H9 (cell line): ENCODE results near the gene MEF2C. TPM values are rescaled to one million over a fixed set of nuclear protein-coding genes. Genes with fewer than 3 reads are reported as not detected.

ENCODE experiments used
- DNase-seq: peaks from one replicate; pipeline ENCODE4 v3.0.0-alpha.2; 2017
- H2AFZ ChIP-seq: one replicate; pipeline ENCODE4 v1.6.1; 2013; ENCODE audit warnings: mild to moderate bottlenecking, low read length, control low read depth, moderate library complexity
- H2AK5ac ChIP-seq: 2 replicates; pipeline ENCODE4 v1.6.1; 2013; ENCODE audit warnings: low read length, control low read depth, mixed read lengths; ENCODE audit not compliant: insufficient read length
- H2BK120ac ChIP-seq: one replicate; pipeline ENCODE4 v1.6.1; 2013; ENCODE audit warnings: low read depth, mild to moderate bottlenecking, low read length, control low read depth, inconsistent platforms; ENCODE audit not compliant: poor library complexity, severe bottlenecking
- H2BK12ac ChIP-seq: 2 replicates; pipeline ENCODE4 v1.6.1; 2013; ENCODE audit warnings: low read length, control low read depth, mixed read lengths, low read depth; ENCODE audit not compliant: insufficient read length
- H2BK15ac ChIP-seq: 2 replicates; pipeline ENCODE4 v1.6.1; 2013; ENCODE audit warnings: low read depth, low read length, control low read depth
- H2BK20ac ChIP-seq: one replicate; pipeline ENCODE4 v1.6.1; 2013; ENCODE audit warnings: low read depth, mild to moderate bottlenecking, low read length, control low read depth, inconsistent platforms; ENCODE audit not compliant: poor library complexity, severe bottlenecking
- H2BK5ac ChIP-seq: 2 replicates; pipeline ENCODE4 v1.6.1; 2013; ENCODE audit warnings: low read length, control low read depth, mixed read lengths; ENCODE audit not compliant: insufficient read length
- H3K14ac ChIP-seq: 2 replicates; pipeline ENCODE4 v1.6.1; 2013; ENCODE audit warnings: low read length, control low read depth; ENCODE audit not compliant: insufficient read depth
- H3K18ac ChIP-seq: 2 replicates; pipeline ENCODE4 v1.6.1; 2013; ENCODE audit warnings: low read depth, mild to moderate bottlenecking, mixed read lengths, low read length, control low read depth; ENCODE audit not compliant: insufficient read length
- H3K23ac ChIP-seq: 2 replicates; pipeline ENCODE4 v1.6.1; 2013; ENCODE audit warnings: low read length, control low read depth, mixed read lengths, low read depth; ENCODE audit not compliant: insufficient read length
- H3K23me2 ChIP-seq: 2 replicates; pipeline ENCODE4 v1.6.1; 2013; ENCODE audit warnings: low read depth, mild to moderate bottlenecking, mixed read lengths, low read length, control low read depth; ENCODE audit not compliant: insufficient read length, poor library complexity, severe bottlenecking
- H3K27ac ChIP-seq: 2 replicates; pipeline ENCODE4 v1.5.1; 2013; ENCODE audit warnings: low read length, control low read depth, mixed read lengths, low read depth; ENCODE audit not compliant: insufficient read length
- H3K27me3 ChIP-seq: 2 replicates; pipeline ENCODE4 v1.6.1; 2013; ENCODE audit warnings: low read length, control low read depth, inconsistent platforms; ENCODE audit not compliant: insufficient read depth
- H3K4ac ChIP-seq: 2 replicates; pipeline ENCODE4 v1.6.1; 2013; ENCODE audit warnings: low read depth, mild to moderate bottlenecking, control low read depth, inconsistent platforms, low read length, moderate library complexity
- H3K4me1 ChIP-seq: 2 replicates; pipeline ENCODE4 v1.6.1; 2013; ENCODE audit warnings: low read length, control low read depth, inconsistent platforms; ENCODE audit not compliant: insufficient read depth
- H3K4me2 ChIP-seq: 2 replicates; pipeline ENCODE4 v1.6.1; 2013; ENCODE audit warnings: low read length, control low read depth, mixed read lengths; ENCODE audit not compliant: insufficient read length, insufficient read depth
- H3K56ac ChIP-seq: 2 replicates; pipeline ENCODE4 v1.6.1; 2013; ENCODE audit warnings: low read depth, mild to moderate bottlenecking, mixed read lengths, low read length, control low read depth; ENCODE audit not compliant: insufficient read length
- H3K79me1 ChIP-seq: 2 replicates; pipeline ENCODE4 v1.6.1; 2013; ENCODE audit warnings: low read depth, mild to moderate bottlenecking, moderate library complexity, low read length, control low read depth, inconsistent platforms; ENCODE audit not compliant: insufficient read depth, poor library complexity, severe bottlenecking
- H3K79me2 ChIP-seq: 2 replicates; pipeline ENCODE4 v1.6.1; 2013; ENCODE audit warnings: low read length, control low read depth, inconsistent platforms; ENCODE audit not compliant: insufficient read depth
- H3K9ac ChIP-seq: 2 replicates; pipeline ENCODE4 v1.6.1; 2013; ENCODE audit warnings: low read length, control low read depth, mixed read lengths; ENCODE audit not compliant: insufficient read length; ENCODE audit errors: extremely low read depth
- H3K9me3 ChIP-seq: one replicate; pipeline ENCODE4 v1.6.1; 2013; ENCODE audit warnings: low read depth, low read length, inconsistent platforms; ENCODE audit not compliant: control insufficient read depth
- H3T11ph ChIP-seq: one replicate; pipeline ENCODE4 v1.6.1; 2013; ENCODE audit warnings: mild to moderate bottlenecking, low read length, control low read depth, inconsistent platforms
- H4K20me1 ChIP-seq: one replicate; pipeline ENCODE4 v1.6.1; 2013; ENCODE audit not compliant: control insufficient read depth, insufficient read length, insufficient read depth
- H4K5ac ChIP-seq: 2 replicates; pipeline ENCODE4 v1.6.1; 2013; ENCODE audit warnings: low read depth, mild to moderate bottlenecking, mixed read lengths, low read length, control low read depth; ENCODE audit not compliant: insufficient read length
- H4K8ac ChIP-seq: replicated peaks from 2 replicates; pipeline ENCODE4 v1.6.1; 2013; ENCODE audit warnings: low read length, control low read depth, mixed read lengths, low read depth; ENCODE audit not compliant: insufficient read length
- H4K91ac ChIP-seq: 2 replicates; pipeline ENCODE4 v1.6.1; 2013; ENCODE audit warnings: low read depth, mild to moderate bottlenecking, moderate library complexity, mixed read lengths, low read length, control low read depth; ENCODE audit not compliant: insufficient read length
- H3K27ac Mint-ChIP-seq, 3 experiments: 2 replicates in 2 of 3; 3 replicates in 1 of 3; pipeline ENCODE4 v1.8.0; 2020 to 2021; ENCODE audit warnings: mixed read lengths in 3 of 3, mild to moderate bottlenecking in 1 of 3, moderate library complexity in 1 of 3
- H3K27me3 Mint-ChIP-seq: 2 replicates; pipeline ENCODE4 v1.8.0; 2021; ENCODE audit warnings: low read depth, mild to moderate bottlenecking, moderate library complexity, mixed read lengths
- H3K36me3 Mint-ChIP-seq, 3 experiments: 2 replicates in 2 of 3; 3 replicates in 1 of 3; pipeline ENCODE4 v1.8.0; 2020 to 2021; ENCODE audit warnings: low read depth in 3 of 3, mixed read lengths in 3 of 3; ENCODE audit not compliant: insufficient read depth in 1 of 3
- H3K4me1 Mint-ChIP-seq, 2 experiments: 2 replicates each; pipeline ENCODE4 v1.8.0; 2020; ENCODE audit warnings: mixed read lengths in 2 of 2
- H3K4me3 Mint-ChIP-seq, 2 experiments: 2 replicates in 1 of 2; 3 replicates in 1 of 2; pipeline ENCODE4 v1.8.0; 2020 to 2021; ENCODE audit warnings: mild to moderate bottlenecking in 2 of 2, mixed read lengths in 2 of 2, moderate library complexity in 1 of 2
- H3K9me3 Mint-ChIP-seq, 2 experiments: 2 replicates in 1 of 2; 3 replicates in 1 of 2; pipeline ENCODE4 v1.8.0; 2020; ENCODE audit warnings: mild to moderate bottlenecking in 2 of 2, mixed read lengths in 2 of 2, moderate library complexity in 1 of 2
- WGBS: extraction: QIAGEN DNeasy Blood & Tissue Kit; methylation state at CpG from one replicate; pipeline ENCODE4 v1.1.7; 2013; ENCODE audit warnings: missing lambda C conversion rate, low lambda C conversion rate, mixed read lengths; ENCODE audit not compliant: insufficient read length; ENCODE audit errors: extremely low coverage; 5-methylcytosine and 5-hydroxymethylcytosine counted together
- total RNA-seq: library from RNA; stranded (reverse); gene quantifications from 2 replicates; pipeline ENCODE4 v1.2.1, GENCODE V29; 2021
- TF ChIP-seq, protein P1 (sequence below): fragments of 200-600 bp; sonication (generic); conservative IDR thresholded peaks from 3 replicates; pipeline ENCODE4 v1.8.0; 2021; ENCODE audit warnings: antibody characterized with exemption, mild to moderate bottlenecking

The MEF2C gene
- total RNA-seq, 1 experiment from 2014 or later, result 0.11 TPM

DNA sequence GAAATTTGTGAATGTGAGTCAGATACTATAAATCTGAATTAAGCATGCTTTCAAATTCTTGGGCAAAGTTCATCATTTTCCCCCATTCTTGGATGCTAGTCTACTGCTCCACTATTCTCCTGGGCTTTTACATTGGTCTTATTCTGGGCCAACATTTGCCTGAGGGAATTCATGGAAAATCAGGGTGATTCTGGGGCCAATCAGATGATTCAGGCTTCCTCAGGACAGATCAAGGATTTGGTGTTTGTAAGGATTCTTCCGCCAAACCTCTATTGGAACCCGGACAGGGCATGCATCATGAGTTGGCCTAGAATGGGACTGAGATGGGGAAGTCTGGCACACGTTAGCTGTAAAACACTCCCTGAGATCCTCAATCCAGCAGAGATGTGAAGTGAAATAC is 113.8 kb downstream of the MEF2C start:
- no peaks in the 10 kb centered on the region for H3K23me2 ChIP-seq
- H3K27ac Mint-ChIP-seq, result no peak overlapping the region
- no peak overlapping the region for H2BK12ac ChIP-seq
- no peak overlapping the region for H4K8ac ChIP-seq
- H3K4me1 Mint-ChIP-seq, result no peaks in the 10 kb centered on the region
- H3K4ac ChIP-seq, result no peak overlapping the region
- no CpG with 5 or more reads among the region's 3 CpGs for WGBS
- no peak overlapping the region for H3K18ac ChIP-seq
- H3K79me1 ChIP-seq, result no peaks in the 10 kb centered on the region
- H4K91ac ChIP-seq, result no peak overlapping the region
- no peak for DNase-seq
- no peak overlapping the region for H2BK5ac ChIP-seq
- no peaks in the 10 kb centered on the region for H3K27me3 Mint-ChIP-seq
- no peak overlapping the region for H2BK120ac ChIP-seq
- no peaks in the 10 kb centered on the region for H3K79me2 ChIP-seq
- H3K9me3 Mint-ChIP-seq, result no peaks in the 10 kb centered on the region
- H2AK5ac ChIP-seq, result no peak overlapping the region
- no peak overlapping the region for H3K23ac ChIP-seq
- no peak overlapping the region for H2AFZ ChIP-seq
- TF ChIP-seq, protein P1, sequence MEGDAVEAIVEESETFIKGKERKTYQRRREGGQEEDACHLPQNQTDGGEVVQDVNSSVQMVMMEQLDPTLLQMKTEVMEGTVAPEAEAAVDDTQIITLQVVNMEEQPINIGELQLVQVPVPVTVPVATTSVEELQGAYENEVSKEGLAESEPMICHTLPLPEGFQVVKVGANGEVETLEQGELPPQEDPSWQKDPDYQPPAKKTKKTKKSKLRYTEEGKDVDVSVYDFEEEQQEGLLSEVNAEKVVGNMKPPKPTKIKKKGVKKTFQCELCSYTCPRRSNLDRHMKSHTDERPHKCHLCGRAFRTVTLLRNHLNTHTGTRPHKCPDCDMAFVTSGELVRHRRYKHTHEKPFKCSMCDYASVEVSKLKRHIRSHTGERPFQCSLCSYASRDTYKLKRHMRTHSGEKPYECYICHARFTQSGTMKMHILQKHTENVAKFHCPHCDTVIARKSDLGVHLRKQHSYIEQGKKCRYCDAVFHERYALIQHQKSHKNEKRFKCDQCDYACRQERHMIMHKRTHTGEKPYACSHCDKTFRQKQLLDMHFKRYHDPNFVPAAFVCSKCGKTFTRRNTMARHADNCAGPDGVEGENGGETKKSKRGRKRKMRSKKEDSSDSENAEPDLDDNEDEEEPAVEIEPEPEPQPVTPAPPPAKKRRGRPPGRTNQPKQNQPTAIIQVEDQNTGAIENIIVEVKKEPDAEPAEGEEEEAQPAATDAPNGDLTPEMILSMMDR, result no peak
- H3K14ac ChIP-seq, result no peak overlapping the region
- H3K36me3 Mint-ChIP-seq, result no peaks in the 10 kb centered on the region
- no peak overlapping the region for H3T11ph ChIP-seq
- no peaks in the 10 kb centered on the region for H4K20me1 ChIP-seq
- H3K56ac ChIP-seq, result no peak overlapping the region
- no peak overlapping the region for H4K5ac ChIP-seq
- no peaks in the 10 kb centered on the region for H3K9me3 ChIP-seq
- no peaks in the 10 kb centered on the region for H3K27me3 ChIP-seq
- H3K4me1 ChIP-seq, result no peaks in the 10 kb centered on the region
- H2BK20ac ChIP-seq, result no peak overlapping the region
- H2BK15ac ChIP-seq, result no peak overlapping the region
- H3K9ac ChIP-seq, result no peak overlapping the region
- H3K4me2 ChIP-seq, result no peak overlapping the region
- H3K4me3 Mint-ChIP-seq, result no peak overlapping the region
- H3K27ac ChIP-seq, result no peak overlapping the region
